Endothelial cell of umbilical vein (primary cell): ENCODE measurements around the gene BCR. TPM values are rescaled to one million over a fixed set of nuclear protein-coding genes. Genes with fewer than 3 reads are reported as not detected.

Experiments used
- BruUV-seq: library from RNA; stranded (reverse); fragments of 400-500 nt; replicated peaks from 2 replicates; lab custom pipeline; 2021; lab: Mats Ljungman, UMichigan
- CTCF ChIA-PET: fragments of 300-600, 350-600 bp; sonication (Branson Sonifier 250); formaldehyde crosslinking; loops from one replicate; lab custom pipeline; 2021; ENCODE audit warnings: antibody characterized with exemption, inconsistent platforms; lab: Charles Lee
- POLR2A ChIA-PET: fragments of 300-600, 350-600 bp; sonication (Branson Sonifier 250); formaldehyde crosslinking; loops from one replicate; lab custom pipeline; 2021; ENCODE audit warnings: antibody characterized with exemption, inconsistent platforms; lab: Charles Lee
- DNase-seq: peaks from one replicate; pipeline ENCODE4 v3.0.0-alpha.2; 2011; ENCODE audit warnings: low read depth, low spot score
- FAIRE-seq: peaks from 2 replicates; lab custom pipeline; 2011; peaks lifted over from hg19 to GRCh38; lab: Jason Lieb, UNC
- H2AFZ ChIP-seq: 2 replicates; pipeline ENCODE4 v1.6.0; 2012; ENCODE audit warnings: low read depth, low read length, control low read depth, inconsistent platforms
- H3K27ac ChIP-seq: 2 replicates; pipeline ENCODE4 v1.5.1; 2011; ENCODE audit warnings: low read depth, mild to moderate bottlenecking, control low read depth, low read length, moderate library complexity; ENCODE audit not compliant: insufficient read depth
- H3K27me3 ChIP-seq, 2 experiments: 2 replicates each; pipeline versions ENCODE4 v1.6.0 to v1.6.1; 2011; ENCODE audit warnings: low read length in 2 of 2, mixed read lengths in 1 of 2; ENCODE audit not compliant: control insufficient read depth in 2 of 2, insufficient read depth in 2 of 2
- H3K36me3 ChIP-seq, 2 experiments: 2 replicates in 1 of 2; 3 replicates in 1 of 2; pipeline ENCODE4 v1.5.1; 2011; ENCODE audit warnings: low read length in 2 of 2, mild to moderate bottlenecking in 1 of 2, moderate library complexity in 1 of 2; ENCODE audit not compliant: control insufficient read depth in 2 of 2, insufficient read depth in 2 of 2; ENCODE audit errors: extremely low read depth in 1 of 2
- H3K4me1 ChIP-seq: 3 replicates; pipeline ENCODE4 v1.5.1; 2011; ENCODE audit warnings: mild to moderate bottlenecking, low read length; ENCODE audit not compliant: control insufficient read depth, insufficient read depth; ENCODE audit errors: extremely low read depth
- H3K4me2 ChIP-seq: 2 replicates; pipeline ENCODE4 v1.6.1; 2011; ENCODE audit warnings: low read length, control low read depth, mixed read lengths; ENCODE audit not compliant: insufficient read depth
- H3K4me3 ChIP-seq, 3 experiments: fragments of 200-600 bp in 1 of 3; sonication (generic), shearing (Covaris generic) in 1 of 3; replicated peaks in 1 of 3; 2 replicates each; pipeline ENCODE4 v1.5.1; 2011 to 2016; ENCODE audit warnings: control low read depth in 3 of 3, low read length in 3 of 3, mild to moderate bottlenecking in 2 of 3, inconsistent platforms in 1 of 3, low read depth in 1 of 3, moderate library complexity in 1 of 3; ENCODE audit not compliant: insufficient read depth in 1 of 3
- H3K79me2 ChIP-seq: 2 replicates; pipeline ENCODE4 v1.6.0; 2012; ENCODE audit warnings: low read length, inconsistent platforms; ENCODE audit not compliant: control insufficient read depth, insufficient read depth
- H3K9ac ChIP-seq: replicated peaks from 2 replicates; pipeline ENCODE3; 2011; ENCODE audit warnings: low read length, control low read depth; ENCODE audit not compliant: insufficient read depth; ENCODE audit errors: extremely low read depth
- H3K9me1 ChIP-seq: replicated peaks from 3 replicates; pipeline ENCODE4 v1.6.0; 2011; ENCODE audit warnings: mild to moderate bottlenecking, low read length; ENCODE audit not compliant: control insufficient read depth, insufficient read depth; ENCODE audit errors: extremely low read depth
- H3K9me3 ChIP-seq: replicated peaks from 2 replicates; pipeline ENCODE4 v1.5.1; 2012; ENCODE audit warnings: low read length, inconsistent platforms; ENCODE audit not compliant: control insufficient read depth, insufficient read depth
- H4K20me1 ChIP-seq: replicated peaks from 2 replicates; pipeline ENCODE3; 2011; ENCODE audit warnings: mild to moderate bottlenecking, low read length; ENCODE audit not compliant: control insufficient read depth, insufficient read depth; ENCODE audit errors: extremely low read depth
- EZH2 ChIP-seq: IDR thresholded peaks from 2 replicates; pipeline ENCODE4 v1.6.1; 2012; ENCODE audit warnings: borderline replicate concordance, low read depth, mild to moderate bottlenecking, moderate library complexity, low read length, inconsistent platforms; ENCODE audit not compliant: severe bottlenecking
- FOS ChIP-seq: IDR thresholded peaks from 2 replicates; pipeline ENCODE4 v1.6.1; 2011; ENCODE audit warnings: mild to moderate bottlenecking, low read length, moderate library complexity, borderline replicate concordance; ENCODE audit not compliant: insufficient read depth
- GATA2 ChIP-seq: IDR thresholded peaks from 2 replicates; pipeline ENCODE4 v1.7.0; 2011; ENCODE audit warnings: low read depth, mild to moderate bottlenecking, moderate library complexity, mixed read lengths, low read length; ENCODE audit not compliant: insufficient read length, insufficient read depth
- JUN ChIP-seq: IDR thresholded peaks from 2 replicates; pipeline ENCODE4 v1.6.1; 2011; ENCODE audit warnings: borderline replicate concordance, low read depth; ENCODE audit not compliant: insufficient read length, insufficient read depth
- MAX ChIP-seq: IDR thresholded peaks from 2 replicates; pipeline ENCODE4 v1.6.1; 2011; ENCODE audit not compliant: insufficient read depth, insufficient read length
- MYC ChIP-seq: IDR thresholded peaks from one replicate; pipeline ENCODE4 v1.6.1; 2011; ENCODE audit warnings: mild to moderate bottlenecking, low read depth, low read length
- POLR2A ChIP-seq: IDR thresholded peaks from 2 replicates; pipeline ENCODE4 v1.6.1; 2012; ENCODE audit warnings: low read depth, mild to moderate bottlenecking, control low read depth, low read length
- POLR2AphosphoS5 ChIP-seq: IDR thresholded peaks from 2 replicates; pipeline ENCODE4 v1.6.1; 2012; ENCODE audit warnings: low read depth, mild to moderate bottlenecking, control low read depth, low read length, moderate library complexity; ENCODE audit not compliant: insufficient read depth
- dilution Hi-C: fragments of 300-500 bp; cut with MboI; formaldehyde crosslinking; loops from one replicate; pipeline ENCODE4 v1.15.0; 2019; ENCODE audit warnings: low sequenced_read_pairs; ENCODE audit not compliant: extremely low pct_ligation_motif_present
- intact Hi-C: fragments of 100-400 bp; cut with micrococcal nuclease; formaldehyde crosslinking; loops from one replicate; pipeline ENCODE4 v1.10.0; 2022
- polyA plus RNA-seq, 4 experiments: library from polyadenylated mRNA; depleted of rRNA in 3 of 4; stranded (reverse) in 3 of 4; unstranded in 1 of 4; fragments of >200 nt; gene quantifications; 2 replicates each; pipeline versions ENCODE4 v1.2.1 to v1.2.3, GENCODE V29; 2011 to 2012; ENCODE audit warnings: missing spikeins in 1 of 4
- total RNA-seq: library from RNA; stranded (reverse); gene quantifications from 2 replicates; pipeline ENCODE4 v1.2.3, GENCODE V29; 2021
- TF ChIP-seq, protein P1 (sequence below), 2 donors: IDR thresholded peaks; 1 replicate in 1 of 2; 2 replicates in 1 of 2; pipeline ENCODE4 v1.5.1; 2011; ENCODE audit warnings: low read length in 2 of 2, mild to moderate bottlenecking in 2 of 2, moderate library complexity in 2 of 2, control low read depth in 1 of 2, inconsistent platforms in 1 of 2, low read depth in 1 of 2; ENCODE audit not compliant: insufficient read depth in 1 of 2; ENCODE audit errors: extremely low read depth in 1 of 2

The BCR gene
- total and polyA plus RNA-seq, 2 donors (not counting 3 experiments of a cell fraction or from before 2014, with no cell fraction given), result 129 to 141 TPM

DNA sequence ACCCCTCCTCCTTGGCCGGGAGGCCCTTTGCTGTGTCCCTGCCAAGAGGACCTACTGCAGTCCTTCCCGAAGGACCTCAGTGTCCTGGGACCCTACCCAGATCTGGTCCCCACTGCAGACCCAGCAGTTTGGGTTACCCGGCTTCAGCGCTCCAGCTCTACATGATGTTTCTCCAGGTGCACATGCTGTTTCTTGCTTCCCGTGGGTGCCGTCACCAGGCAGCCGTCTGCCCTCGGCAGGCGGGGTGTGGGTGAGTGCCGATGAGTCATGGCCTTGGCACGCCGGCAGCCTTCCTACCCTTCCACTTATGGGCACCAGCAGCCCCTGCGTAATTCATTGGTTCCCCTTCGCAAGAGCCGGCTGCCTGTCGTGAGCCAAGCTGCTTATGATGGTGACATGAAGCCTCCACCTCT lies 101.8 kb downstream of the BCR start:
- intact Hi-C loops (loop anchor here (1.0 to 2.0 kb wide), 7 partner anchors 23 to 323 kb away; no protein-coding TSS in a partner anchor), dilution Hi-C loops (no loop called here)
- no TSS peak for BruUV-seq
- TF ChIP-seq EZH2, result no peak
- TF ChIP-seq FOS, result no peak
- peak; percentile 66 for TF ChIP-seq MAX
- TF ChIP-seq, protein P1, sequence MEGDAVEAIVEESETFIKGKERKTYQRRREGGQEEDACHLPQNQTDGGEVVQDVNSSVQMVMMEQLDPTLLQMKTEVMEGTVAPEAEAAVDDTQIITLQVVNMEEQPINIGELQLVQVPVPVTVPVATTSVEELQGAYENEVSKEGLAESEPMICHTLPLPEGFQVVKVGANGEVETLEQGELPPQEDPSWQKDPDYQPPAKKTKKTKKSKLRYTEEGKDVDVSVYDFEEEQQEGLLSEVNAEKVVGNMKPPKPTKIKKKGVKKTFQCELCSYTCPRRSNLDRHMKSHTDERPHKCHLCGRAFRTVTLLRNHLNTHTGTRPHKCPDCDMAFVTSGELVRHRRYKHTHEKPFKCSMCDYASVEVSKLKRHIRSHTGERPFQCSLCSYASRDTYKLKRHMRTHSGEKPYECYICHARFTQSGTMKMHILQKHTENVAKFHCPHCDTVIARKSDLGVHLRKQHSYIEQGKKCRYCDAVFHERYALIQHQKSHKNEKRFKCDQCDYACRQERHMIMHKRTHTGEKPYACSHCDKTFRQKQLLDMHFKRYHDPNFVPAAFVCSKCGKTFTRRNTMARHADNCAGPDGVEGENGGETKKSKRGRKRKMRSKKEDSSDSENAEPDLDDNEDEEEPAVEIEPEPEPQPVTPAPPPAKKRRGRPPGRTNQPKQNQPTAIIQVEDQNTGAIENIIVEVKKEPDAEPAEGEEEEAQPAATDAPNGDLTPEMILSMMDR (IDR thresholded peaks at IDR 0.05; ENCODE audit: extremely low read depth in 1 of 2, insufficient read depth in 1 of 2, low read depth in 1 of 2, low read length in 2 of 2), result no peak
- TF ChIP-seq MYC, result peak; percentile 74
- peak; percentile 61 for TF ChIP-seq POLR2AphosphoS5
- TF ChIP-seq POLR2A, result peak; percentile 62
- no peak for TF ChIP-seq GATA2
- peak; percentile 80 for TF ChIP-seq JUN
- POLR2A ChIA-PET, result interaction anchor here (0.7 to 1.4 kb wide), 4 partner anchors 23 to 107 kb away, joined by 3 to 8 read pairs (median 6); partner anchors contain the start of gene BCR
- Histone ChIP-seq H3K79me2 (peaks cover 11% of the 10 kb centered on the region), H3K9me3 (no peaks in the 10 kb centered on the region), H2AFZ (no peak overlapping the region), H3K27me3 (no peaks in the 10 kb centered on the region), H3K9me1 (no peaks in the 10 kb centered on the region), H4K20me1 (no peaks in the 10 kb centered on the region), H3K4me1 (peaks cover 26% of the 10 kb centered on the region), H3K27ac (peak overlapping the region; percentile 75), H3K36me3 (peaks cover 27 to 79% of the 10 kb centered on the region in 2 experiments), H3K4me2 (no peak overlapping the region), H3K9ac (peak overlapping the region; percentile 50), H3K4me3 (no peak overlapping the region)
- FAIRE-seq (no peak), DNase-seq (peak; percentile 90)
- CTCF ChIA-PET, result interaction anchor here (0.7 to 8.9 kb wide), 42 partner anchors 8 to 322 kb away, joined by 3 to 451 read pairs (median 6); partner anchors contain the start of genes BCR, GNAZ, RAB36 and RSPH14
